CMK (cell line): Measurements from ENCODE around the gene TRAM2.
A peak's percentile ranks its signal among the peaks of the same experiment; 100 is the strongest.

Source experiments
- DNase-seq: peaks from one replicate; pipeline ENCODE4 v3.0.0-alpha.2; 2010; ENCODE audit warnings: low read depth

The TRAM2 gene

DNA sequence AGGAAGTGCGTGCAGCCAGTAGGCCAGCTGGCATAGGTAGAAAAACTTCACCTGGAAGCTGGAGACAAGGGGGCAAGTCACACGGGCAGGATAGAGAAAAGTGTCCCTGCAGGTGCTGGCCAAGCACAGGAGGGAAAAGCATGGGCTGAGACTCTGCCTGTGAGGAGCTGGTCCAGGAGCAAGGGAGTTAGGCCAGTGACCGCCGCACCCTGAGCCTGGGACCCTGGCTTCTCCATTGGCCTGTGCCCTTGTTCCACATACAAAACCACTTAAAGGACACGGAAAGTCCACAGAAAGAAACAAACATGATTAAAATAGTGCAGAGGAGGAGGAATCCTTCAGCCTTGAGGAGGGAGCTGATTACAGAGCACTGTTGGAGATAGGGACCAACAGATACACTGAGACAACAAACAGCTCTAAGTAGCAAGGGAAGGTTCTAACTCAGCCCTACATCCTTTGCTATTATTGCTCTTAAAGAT is 68.6 kb downstream of the TRAM2 start:
- DNase-seq: no peak

DNA sequence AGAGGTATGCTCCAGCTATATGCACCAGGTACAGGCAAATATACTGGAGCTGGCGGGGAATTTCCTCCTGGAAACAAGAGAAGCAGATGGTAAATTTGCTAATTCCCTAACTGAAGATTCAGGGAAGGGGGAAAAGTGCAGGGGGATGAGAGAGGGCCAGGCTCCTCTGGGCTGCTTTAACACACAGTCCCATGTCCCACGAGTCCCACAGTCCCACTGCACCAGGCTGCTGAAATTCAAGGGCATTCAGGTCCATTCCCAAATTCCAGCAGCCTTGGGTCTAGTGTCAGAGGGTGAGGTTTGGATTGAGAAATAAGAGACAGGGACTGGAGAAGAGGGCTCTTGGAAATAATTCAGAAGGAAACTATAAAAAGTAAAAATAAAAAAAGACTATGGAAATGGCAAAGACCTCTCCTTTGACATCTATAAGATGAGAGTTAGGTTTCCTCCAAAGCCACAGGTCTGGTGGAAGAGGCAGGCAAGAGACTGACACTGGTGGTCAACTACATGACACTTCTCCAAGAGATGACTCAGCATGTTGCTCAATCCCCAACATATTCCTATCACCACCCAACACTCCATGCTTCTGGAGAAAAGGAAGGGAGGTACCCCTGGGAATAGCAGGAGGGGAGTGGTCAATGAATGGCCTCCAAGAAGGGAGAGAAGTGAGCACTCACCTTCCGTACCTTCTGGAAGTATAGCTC is 69.2 kb downstream of the TRAM2 start:
- peak; percentile 54 for DNase-seq

DNA sequence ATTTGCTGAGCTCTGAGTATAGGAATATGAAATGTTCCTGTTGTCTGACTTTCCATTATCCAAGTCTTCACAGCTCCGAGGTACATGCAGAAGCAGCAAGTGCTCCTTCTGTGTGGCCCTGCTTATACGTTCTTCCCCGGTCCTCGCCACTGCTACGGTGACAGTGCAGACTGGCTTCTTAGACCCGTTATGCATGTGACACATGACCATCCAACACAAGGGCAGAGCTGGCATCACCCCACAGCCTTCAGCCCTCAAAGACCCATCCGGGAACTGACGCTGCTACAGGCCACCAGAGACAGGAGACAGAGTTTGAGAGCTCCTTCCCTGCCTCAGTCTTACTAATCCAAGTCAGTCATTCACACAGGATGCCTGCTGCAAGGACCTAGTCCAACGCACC is 70.4 kb downstream of the TRAM2 start:
- DNase-seq: no peak

DNA sequence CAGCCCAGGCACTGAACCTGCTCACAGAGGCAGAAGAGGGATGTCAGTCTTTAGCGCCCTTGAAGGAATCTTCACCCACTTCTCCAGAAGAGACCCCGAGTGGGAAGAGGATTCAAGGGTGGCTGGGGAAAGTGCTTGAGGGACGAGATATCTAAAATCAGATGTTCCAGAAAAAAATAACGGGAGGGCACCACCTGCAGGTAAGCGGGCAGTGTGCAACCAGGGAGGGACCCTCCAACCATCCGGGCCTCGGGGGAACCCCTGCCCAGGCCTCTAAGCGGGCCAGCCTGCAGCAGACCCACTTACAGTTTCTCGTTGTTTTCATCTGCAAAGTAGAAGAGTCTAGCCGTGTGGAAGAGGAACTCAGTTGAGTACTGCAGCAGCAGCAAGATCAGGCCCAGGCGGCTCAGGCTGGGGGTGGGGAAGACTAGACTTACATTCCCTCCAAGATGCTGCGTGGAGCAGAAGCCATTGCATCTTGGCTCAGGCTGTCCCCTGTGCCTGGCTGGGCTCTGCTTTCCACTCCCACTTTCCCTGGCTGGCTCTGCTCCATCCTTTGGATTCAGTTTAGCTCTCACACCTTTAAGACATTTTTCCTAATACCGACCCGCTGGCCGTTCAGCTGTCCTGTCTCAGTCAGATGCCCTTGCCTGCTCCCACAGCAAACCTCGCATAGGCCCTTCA is 71.0 kb downstream of the TRAM2 start:
- DNase-seq: no peak

DNA sequence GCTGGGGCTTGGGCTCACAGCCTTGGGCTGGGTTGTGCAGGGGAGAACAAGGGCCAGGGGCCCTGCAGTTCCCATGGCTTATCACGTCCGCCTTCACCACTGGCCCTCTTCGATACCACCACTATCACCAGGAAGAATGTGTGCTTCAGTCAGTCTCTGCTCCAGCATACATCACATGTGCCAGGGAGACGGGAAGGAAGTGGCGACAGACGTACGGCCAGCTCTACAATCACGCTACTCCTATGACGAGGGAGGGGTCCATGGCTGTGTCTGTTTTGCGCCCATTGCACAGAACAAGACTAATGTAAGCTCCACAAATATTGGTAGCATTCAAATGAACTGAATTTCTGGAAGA is 72.1 kb downstream of the TRAM2 start:
- peak; percentile 76 for DNase-seq

DNA sequence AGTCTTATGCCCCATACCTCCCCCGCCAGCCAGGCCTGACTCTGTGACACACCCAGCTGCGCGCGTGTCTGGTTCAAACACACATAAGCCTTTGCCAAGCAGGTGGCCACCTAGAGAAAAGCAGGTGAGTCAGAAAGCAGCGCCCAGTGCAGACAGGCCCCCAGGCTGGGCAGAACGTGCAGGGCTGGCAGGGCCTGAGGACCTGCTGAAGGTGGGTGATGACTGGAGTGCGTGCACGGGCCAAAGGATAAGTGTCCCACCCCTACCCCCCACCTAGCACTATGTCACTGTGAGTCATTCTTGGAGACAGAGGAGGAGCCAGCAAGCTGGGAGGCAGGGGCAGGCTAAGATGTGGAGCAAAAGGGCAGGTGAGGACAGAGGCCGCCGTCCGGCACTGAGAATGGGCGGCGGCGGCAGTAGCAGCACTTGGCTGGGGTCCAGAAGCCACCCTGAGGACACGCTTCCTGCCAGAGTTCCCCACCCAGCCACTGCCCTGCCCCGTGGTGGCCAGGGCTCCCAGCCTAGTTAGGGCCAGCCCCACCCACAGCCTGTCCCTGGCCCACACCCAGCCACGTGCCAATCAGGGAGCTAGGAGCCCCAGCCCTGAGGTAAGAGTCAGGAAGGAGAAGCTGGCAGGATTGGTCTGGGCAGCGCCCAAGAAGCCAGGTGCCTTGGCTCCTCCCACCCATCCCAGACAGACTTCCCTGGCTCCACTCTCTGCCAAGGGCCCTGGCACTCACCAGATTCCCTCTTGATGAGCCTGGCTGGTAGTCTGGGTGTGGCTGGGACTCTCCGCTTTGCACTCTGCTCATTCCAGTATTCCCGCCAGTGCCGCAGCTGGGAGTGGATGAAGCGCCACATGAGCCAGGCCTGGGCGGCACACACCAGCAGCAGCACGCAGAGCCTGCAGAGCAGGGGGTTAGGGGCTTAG is 72.7 kb downstream of the TRAM2 start:
- peak; percentile 92 for DNase-seq

DNA sequence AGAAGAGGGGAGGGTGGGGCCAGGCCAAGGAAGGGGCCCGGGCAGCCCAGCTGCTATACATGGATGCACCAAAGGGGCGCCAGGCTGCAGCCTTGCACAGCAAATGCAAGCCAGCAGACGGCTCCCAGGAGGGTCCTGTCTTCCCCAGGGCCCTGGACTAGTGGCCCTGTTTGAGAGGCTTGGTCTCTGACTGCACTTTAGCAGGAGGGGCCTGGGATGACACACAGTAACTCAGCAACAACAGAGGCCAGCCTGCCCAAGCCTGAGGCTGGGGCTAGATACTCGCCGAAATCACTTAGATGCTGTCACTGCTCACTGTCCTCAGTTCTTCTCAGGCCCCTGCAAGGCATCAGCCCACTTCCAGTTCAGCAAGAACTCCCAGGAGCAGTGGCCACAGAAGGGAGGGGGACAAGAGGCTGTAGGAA is 73.5 kb downstream of the TRAM2 start:
- no peak for DNase-seq

DNA sequence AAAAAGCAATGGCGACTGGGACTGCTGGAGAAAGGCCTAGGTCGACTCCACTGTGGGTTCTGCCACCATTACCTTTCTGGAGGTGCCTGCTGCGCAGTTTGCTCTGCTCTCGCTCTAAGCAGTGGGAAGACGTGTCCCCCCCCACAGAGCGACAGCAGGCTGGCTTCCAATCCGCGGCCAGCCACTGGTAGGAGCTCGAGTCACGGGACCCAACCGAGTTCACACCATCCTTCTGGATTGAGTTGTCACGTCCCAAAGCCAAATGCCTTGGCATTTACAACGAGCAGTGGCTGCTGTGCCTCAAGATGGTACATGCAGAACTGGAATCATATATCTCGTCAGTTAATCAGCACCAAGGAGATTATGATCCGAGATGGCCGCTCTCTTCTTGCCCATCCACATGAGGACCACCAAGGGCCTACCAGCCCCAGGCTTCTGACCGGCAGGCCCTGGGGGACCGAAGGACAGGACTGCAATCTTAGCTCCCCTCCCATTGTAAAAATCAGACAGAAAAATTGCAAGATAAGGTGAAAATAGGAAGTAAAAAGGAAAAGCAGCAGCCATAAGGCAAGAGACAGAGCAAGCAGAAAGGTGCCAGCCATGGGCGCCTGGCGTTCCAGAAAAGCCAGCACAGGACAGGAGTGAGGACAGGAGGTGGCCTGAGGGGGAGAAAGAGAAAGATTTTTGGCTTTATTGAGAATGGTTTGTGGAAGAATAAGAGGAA is 74.4 kb downstream of the TRAM2 start:
- no peak for DNase-seq

DNA sequence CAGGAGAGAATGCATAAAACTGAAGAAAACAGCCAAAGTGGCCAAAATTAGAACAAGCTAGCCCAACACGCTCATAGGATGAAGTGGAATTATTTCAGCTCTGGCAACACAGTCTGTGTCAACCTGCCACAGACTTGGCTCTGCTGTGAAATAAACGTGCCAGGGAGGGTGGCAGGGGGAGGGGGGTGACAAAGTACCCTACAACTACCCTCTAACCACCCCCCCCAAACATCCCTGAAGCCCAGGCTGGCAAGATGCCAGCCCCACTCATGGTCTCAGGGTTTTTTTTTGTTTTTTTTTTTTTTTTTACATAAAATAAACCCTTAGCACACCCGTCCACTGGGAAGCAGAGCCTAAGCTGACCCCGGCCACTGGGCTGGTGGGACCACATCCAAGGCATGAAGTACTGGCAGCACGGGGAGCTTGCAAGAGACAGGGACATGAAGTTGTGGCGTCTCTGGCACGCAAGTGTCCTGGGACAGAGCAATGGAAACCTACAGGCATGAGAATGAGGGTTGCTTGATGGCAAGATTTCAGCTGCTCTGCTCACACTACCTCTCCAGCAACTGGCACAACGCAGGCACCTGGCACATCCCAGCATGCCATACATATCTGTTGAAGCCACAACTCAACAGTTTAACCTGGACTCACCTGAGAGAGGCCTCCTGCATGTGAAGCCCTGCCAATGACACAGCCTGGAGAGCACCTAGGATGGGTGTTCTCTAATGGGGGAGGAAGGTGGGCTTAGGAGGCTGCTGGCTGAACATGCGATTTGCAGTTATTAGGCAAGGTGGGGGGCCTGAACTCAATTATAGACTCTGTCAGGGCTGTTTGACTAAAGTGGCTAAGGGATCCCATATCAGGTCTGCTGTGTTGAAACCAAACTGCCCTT is 76.4 kb downstream of the TRAM2 start:
- no peak for DNase-seq

DNA sequence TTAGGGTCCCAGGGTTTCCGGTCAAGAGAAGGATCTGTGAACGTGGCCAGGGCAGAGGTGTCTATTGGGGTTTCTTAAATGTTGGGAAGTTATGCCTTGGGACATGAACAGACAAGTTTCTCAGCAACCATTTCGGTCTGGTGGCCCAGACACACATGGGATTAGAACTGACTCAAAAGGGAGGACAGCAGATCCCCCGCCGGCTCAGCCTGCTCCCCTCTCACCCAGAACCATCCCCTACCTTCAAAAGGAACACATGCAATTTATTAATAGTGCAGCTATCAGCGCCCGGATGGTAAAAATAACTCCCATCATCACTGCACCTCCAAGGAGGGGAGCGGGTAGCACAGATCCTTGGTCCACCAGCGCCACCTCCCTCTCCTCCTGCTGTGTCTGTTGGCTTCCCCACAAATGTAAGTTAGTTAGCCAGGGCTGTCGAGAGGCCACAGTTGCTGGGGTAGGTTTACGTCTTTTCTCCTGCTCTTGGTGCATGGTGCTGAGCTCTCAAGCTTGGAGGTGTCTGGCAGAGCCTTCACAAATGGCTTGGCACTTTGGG is 77.1 kb downstream of the TRAM2 start:
- no peak for DNase-seq

DNA sequence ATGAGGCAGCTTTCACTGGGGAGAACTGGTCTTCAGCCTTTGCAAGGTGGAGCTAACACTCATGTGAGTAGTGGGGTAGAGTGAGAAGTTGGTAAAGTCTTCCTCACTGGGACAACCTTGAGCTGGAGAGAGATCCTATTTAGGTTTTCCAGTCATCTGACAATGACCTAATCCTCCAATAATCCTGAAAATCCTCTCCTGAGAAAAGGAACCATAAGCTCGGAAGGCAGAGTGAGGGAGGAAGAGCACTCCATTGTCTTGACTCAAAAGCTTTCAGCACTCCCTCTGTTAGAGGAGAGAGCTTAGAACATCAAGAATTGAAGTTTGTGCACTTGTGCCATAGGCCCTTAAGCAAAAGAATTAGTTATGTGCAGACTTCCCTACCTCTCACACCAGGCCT is 77.8 kb downstream of the TRAM2 start:
- DNase-seq: no peak

DNA sequence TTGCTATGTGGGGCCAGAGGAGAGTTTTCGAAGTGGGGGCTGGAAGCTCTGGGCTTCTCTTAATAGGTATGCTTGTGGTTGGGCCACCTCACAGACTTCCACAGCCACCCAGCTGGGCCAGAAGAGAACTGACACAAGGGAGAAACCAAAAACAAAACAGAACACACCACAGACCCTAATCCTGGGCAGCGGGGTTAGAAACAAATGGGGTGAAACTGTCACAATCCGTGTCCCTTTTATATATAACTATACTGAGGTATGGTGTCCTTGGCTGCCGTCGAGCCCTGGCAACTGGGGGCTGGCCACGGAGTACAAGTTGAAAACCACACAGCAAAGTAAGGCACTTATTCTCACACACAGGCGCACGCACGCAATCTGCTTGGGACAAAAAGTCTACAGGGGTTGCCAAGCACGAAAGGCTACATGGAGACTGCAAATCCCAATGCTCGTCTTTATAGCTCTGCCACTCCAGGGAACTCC is 78.3 kb downstream of the TRAM2 start:
- DNase-seq: no peak

DNA sequence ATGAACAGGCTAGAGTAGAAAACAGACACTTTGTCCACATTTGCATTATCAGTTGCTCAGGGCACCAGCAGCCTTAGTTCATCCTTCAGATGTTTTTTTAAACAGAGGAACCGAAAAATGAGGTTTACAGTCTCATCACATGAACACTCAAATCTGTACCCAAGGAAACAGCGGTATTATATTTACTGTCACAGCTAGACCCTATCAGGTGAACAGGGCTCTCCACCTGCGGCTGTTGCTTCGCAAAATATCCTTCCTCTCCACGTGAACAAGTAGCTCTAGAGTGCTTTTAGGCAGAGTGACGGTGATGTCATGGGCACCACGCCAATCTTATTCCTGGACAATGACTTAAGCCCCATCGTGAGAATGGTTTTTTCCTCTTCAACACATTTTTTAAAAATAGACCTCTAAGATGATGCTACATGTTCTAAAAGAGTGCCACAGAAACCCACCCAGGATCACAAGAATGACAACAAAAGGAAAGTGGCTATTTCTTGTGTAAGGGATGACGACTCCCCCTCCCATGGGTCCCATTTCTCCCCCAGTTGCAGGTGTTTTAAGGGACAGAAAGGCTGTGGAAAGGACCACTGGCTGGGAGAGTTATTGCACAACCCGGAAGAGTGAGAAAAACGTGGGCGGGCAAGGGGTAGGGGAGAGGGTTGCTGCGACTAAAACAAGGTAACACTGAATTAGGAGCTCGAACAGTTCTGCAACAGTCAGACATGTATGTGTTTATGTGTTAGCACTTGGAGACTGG is 79.0 kb downstream of the TRAM2 start:
- no peak for DNase-seq

DNA sequence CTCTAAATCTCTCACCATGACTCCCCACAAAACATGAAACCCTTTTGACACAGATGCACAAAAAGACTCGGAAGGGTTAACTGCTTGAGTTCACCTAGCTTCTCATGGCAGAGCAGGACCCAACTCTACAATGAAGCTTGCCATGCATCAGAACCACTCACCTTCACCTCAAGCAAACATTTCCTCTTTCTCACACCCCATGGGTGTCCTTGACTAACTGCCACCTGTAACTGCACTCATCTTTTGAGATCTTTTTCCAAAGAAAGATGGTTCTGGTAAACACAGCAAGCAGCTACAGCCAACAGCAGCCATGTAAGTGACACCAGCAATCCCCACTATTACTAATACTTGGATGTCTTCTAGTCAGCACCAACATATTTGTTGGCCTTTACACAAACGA is 80.2 kb downstream of the TRAM2 start:
- DNase-seq: no peak

DNA sequence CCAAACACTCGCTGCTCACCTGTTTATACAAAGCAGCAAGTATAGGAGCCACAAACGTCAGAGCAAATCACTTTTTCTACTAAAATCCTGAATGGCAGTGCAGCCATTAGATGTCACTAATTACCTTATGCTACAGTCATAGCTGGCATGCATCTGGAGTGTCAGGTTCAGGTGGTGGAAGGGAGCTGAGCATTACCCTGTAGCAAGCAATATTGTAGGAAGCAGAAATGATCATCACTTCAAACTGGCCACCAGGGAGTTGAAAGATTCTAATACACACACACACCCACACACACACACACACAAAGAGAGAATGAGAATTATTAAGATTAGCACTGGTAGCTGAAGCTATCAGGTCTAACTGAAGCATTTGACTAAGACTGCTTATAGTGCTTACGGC is 80.9 kb downstream of the TRAM2 start:
- DNase-seq: no peak

DNA sequence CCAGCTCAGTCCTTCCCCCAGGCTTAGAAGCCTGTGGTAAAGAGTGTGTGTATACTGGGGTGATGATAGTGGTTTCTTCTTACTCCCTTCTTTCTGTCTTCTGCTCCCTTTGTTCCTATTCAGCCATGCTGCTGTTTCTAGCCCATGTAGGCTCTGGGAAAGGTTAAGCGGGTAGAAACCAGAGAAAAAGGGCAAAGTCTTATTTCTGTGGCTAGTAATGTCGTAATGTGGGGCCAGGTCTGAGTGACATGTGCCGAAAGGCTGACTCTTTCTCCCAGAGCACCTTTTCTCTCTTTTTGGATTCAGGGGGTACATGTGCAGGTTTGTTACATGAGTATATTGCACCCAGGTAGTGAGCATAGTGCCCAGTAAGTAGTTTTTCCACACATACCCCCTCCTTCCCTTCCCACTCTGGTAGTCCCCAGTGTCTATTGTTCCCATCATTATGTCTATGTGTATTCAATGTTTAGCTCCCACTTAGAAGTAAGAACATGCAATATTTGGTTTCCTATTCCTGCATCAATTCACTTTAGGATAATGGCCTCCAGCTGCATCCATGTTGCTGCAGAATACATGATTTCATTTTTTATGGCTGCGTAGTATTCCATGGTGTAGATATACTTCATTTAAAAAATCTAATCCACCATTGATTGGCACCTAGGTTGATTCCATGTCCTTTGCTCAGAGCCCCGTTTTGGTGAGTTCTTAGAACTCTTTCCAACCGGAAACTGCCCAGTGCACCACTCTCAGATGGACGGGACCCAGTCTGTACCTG is 82.4 kb downstream of the TRAM2 start:
- no peak for DNase-seq

DNA sequence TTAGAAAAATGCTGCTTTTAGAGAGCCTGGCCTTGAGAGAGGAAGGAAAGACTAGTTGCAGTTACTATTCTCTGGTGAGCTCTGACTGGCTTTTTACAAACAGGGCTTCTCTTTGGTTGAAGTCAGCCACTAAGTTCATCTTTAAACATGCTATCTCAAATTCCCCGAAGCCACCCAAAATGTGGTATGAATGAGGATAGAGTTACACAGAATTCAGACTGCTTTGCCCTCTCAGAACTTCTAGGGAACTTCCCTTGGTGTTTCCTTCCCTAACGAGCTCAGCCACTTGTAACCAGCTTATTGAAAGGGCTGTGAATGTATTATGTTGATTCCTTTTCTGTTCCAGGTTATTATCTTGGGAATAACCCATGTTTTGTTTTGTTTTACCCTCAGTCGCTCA is 83.2 kb downstream of the TRAM2 start:
- DNase-seq: no peak

DNA sequence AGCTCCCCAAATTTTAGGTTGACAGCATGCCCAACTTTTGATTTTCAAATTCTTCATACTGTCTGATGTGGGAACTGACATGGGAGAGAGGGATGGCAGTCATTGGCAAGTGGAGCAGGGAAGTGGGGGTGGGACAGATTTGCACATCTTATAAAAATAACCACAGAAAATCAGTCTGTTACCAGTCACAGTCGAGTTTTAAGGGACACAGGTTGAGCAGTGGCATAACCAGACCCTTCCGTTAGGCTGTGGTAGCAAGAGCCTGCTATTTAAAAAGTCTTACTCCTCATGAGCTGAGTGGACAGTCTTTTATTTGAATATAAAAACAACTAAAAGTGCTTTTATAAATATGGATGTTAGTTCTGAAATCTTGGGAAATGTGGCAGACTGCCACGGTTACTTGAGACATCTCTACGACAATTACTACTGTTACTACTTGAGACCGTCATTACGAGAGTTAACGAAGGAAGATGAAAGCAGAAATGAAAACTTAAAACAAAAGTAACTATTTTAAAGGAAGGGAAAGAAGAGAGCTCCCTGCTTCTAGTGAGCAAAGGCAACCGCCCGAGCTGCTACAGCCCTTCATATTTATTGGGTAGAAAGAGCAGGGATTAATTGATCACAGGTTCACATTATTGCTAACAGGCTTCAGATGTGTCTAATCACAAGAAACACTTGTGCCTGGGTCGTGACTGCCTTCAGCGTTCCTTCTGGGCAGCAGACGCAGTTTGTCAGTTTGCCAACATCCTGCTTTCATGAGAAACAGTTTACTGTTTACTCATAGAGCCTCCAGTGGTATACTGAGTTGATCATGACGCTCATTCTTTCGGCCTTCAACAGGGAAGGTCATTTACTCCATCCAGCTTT is 85.4 kb downstream of the TRAM2 start:
- DNase-seq: no peak
